H9 (cell line): ENCODE measurements around the gene RHOD. TPM values are rescaled to one million over a fixed set of nuclear protein-coding genes. Genes with fewer than 3 reads are reported as not detected.

Experiments
- DNase-seq: peaks from one replicate; pipeline ENCODE4 v3.0.0-alpha.2; 2017
- H2AFZ ChIP-seq: one replicate; pipeline ENCODE4 v1.6.1; 2013; ENCODE audit warnings: mild to moderate bottlenecking, low read length, control low read depth, moderate library complexity
- H2AK5ac ChIP-seq: 2 replicates; pipeline ENCODE4 v1.6.1; 2013; ENCODE audit warnings: low read length, control low read depth, mixed read lengths; ENCODE audit not compliant: insufficient read length
- H2BK120ac ChIP-seq: one replicate; pipeline ENCODE4 v1.6.1; 2013; ENCODE audit warnings: low read depth, mild to moderate bottlenecking, low read length, control low read depth, inconsistent platforms; ENCODE audit not compliant: poor library complexity, severe bottlenecking
- H2BK12ac ChIP-seq: 2 replicates; pipeline ENCODE4 v1.6.1; 2013; ENCODE audit warnings: low read length, control low read depth, mixed read lengths, low read depth; ENCODE audit not compliant: insufficient read length
- H2BK15ac ChIP-seq: 2 replicates; pipeline ENCODE4 v1.6.1; 2013; ENCODE audit warnings: low read depth, low read length, control low read depth
- H2BK20ac ChIP-seq: one replicate; pipeline ENCODE4 v1.6.1; 2013; ENCODE audit warnings: low read depth, mild to moderate bottlenecking, low read length, control low read depth, inconsistent platforms; ENCODE audit not compliant: poor library complexity, severe bottlenecking
- H2BK5ac ChIP-seq: 2 replicates; pipeline ENCODE4 v1.6.1; 2013; ENCODE audit warnings: low read length, control low read depth, mixed read lengths; ENCODE audit not compliant: insufficient read length
- H3K14ac ChIP-seq: 2 replicates; pipeline ENCODE4 v1.6.1; 2013; ENCODE audit warnings: low read length, control low read depth; ENCODE audit not compliant: insufficient read depth
- H3K18ac ChIP-seq: 2 replicates; pipeline ENCODE4 v1.6.1; 2013; ENCODE audit warnings: low read depth, mild to moderate bottlenecking, mixed read lengths, low read length, control low read depth; ENCODE audit not compliant: insufficient read length
- H3K23ac ChIP-seq: 2 replicates; pipeline ENCODE4 v1.6.1; 2013; ENCODE audit warnings: low read length, control low read depth, mixed read lengths, low read depth; ENCODE audit not compliant: insufficient read length
- H3K23me2 ChIP-seq: 2 replicates; pipeline ENCODE4 v1.6.1; 2013; ENCODE audit warnings: low read depth, mild to moderate bottlenecking, mixed read lengths, low read length, control low read depth; ENCODE audit not compliant: insufficient read length, poor library complexity, severe bottlenecking
- H3K27ac ChIP-seq: 2 replicates; pipeline ENCODE4 v1.5.1; 2013; ENCODE audit warnings: low read length, control low read depth, mixed read lengths, low read depth; ENCODE audit not compliant: insufficient read length
- H3K27me3 ChIP-seq: 2 replicates; pipeline ENCODE4 v1.6.1; 2013; ENCODE audit warnings: low read length, control low read depth, inconsistent platforms; ENCODE audit not compliant: insufficient read depth
- H3K4ac ChIP-seq: 2 replicates; pipeline ENCODE4 v1.6.1; 2013; ENCODE audit warnings: low read depth, mild to moderate bottlenecking, control low read depth, inconsistent platforms, low read length, moderate library complexity
- H3K4me1 ChIP-seq: 2 replicates; pipeline ENCODE4 v1.6.1; 2013; ENCODE audit warnings: low read length, control low read depth, inconsistent platforms; ENCODE audit not compliant: insufficient read depth
- H3K4me2 ChIP-seq: 2 replicates; pipeline ENCODE4 v1.6.1; 2013; ENCODE audit warnings: low read length, control low read depth, mixed read lengths; ENCODE audit not compliant: insufficient read length, insufficient read depth
- H3K56ac ChIP-seq: 2 replicates; pipeline ENCODE4 v1.6.1; 2013; ENCODE audit warnings: low read depth, mild to moderate bottlenecking, mixed read lengths, low read length, control low read depth; ENCODE audit not compliant: insufficient read length
- H3K79me1 ChIP-seq: 2 replicates; pipeline ENCODE4 v1.6.1; 2013; ENCODE audit warnings: low read depth, mild to moderate bottlenecking, moderate library complexity, low read length, control low read depth, inconsistent platforms; ENCODE audit not compliant: insufficient read depth, poor library complexity, severe bottlenecking
- H3K79me2 ChIP-seq: 2 replicates; pipeline ENCODE4 v1.6.1; 2013; ENCODE audit warnings: low read length, control low read depth, inconsistent platforms; ENCODE audit not compliant: insufficient read depth
- H3K9ac ChIP-seq: 2 replicates; pipeline ENCODE4 v1.6.1; 2013; ENCODE audit warnings: low read length, control low read depth, mixed read lengths; ENCODE audit not compliant: insufficient read length; ENCODE audit errors: extremely low read depth
- H3K9me3 ChIP-seq: one replicate; pipeline ENCODE4 v1.6.1; 2013; ENCODE audit warnings: low read depth, low read length, inconsistent platforms; ENCODE audit not compliant: control insufficient read depth
- H3T11ph ChIP-seq: one replicate; pipeline ENCODE4 v1.6.1; 2013; ENCODE audit warnings: mild to moderate bottlenecking, low read length, control low read depth, inconsistent platforms
- H4K20me1 ChIP-seq: one replicate; pipeline ENCODE4 v1.6.1; 2013; ENCODE audit not compliant: control insufficient read depth, insufficient read length, insufficient read depth
- H4K5ac ChIP-seq: 2 replicates; pipeline ENCODE4 v1.6.1; 2013; ENCODE audit warnings: low read depth, mild to moderate bottlenecking, mixed read lengths, low read length, control low read depth; ENCODE audit not compliant: insufficient read length
- H4K8ac ChIP-seq: replicated peaks from 2 replicates; pipeline ENCODE4 v1.6.1; 2013; ENCODE audit warnings: low read length, control low read depth, mixed read lengths, low read depth; ENCODE audit not compliant: insufficient read length
- H4K91ac ChIP-seq: 2 replicates; pipeline ENCODE4 v1.6.1; 2013; ENCODE audit warnings: low read depth, mild to moderate bottlenecking, moderate library complexity, mixed read lengths, low read length, control low read depth; ENCODE audit not compliant: insufficient read length
- H3K27ac Mint-ChIP-seq, 3 experiments: 2 replicates in 2 of 3; 3 replicates in 1 of 3; pipeline ENCODE4 v1.8.0; 2020 to 2021; ENCODE audit warnings: mixed read lengths in 3 of 3, mild to moderate bottlenecking in 1 of 3, moderate library complexity in 1 of 3
- H3K27me3 Mint-ChIP-seq: 2 replicates; pipeline ENCODE4 v1.8.0; 2021; ENCODE audit warnings: low read depth, mild to moderate bottlenecking, moderate library complexity, mixed read lengths
- H3K36me3 Mint-ChIP-seq, 3 experiments: 2 replicates in 2 of 3; 3 replicates in 1 of 3; pipeline ENCODE4 v1.8.0; 2020 to 2021; ENCODE audit warnings: low read depth in 3 of 3, mixed read lengths in 3 of 3; ENCODE audit not compliant: insufficient read depth in 1 of 3
- H3K4me1 Mint-ChIP-seq, 2 experiments: 2 replicates each; pipeline ENCODE4 v1.8.0; 2020; ENCODE audit warnings: mixed read lengths in 2 of 2
- H3K4me3 Mint-ChIP-seq, 2 experiments: 2 replicates in 1 of 2; 3 replicates in 1 of 2; pipeline ENCODE4 v1.8.0; 2020 to 2021; ENCODE audit warnings: mild to moderate bottlenecking in 2 of 2, mixed read lengths in 2 of 2, moderate library complexity in 1 of 2
- H3K9me3 Mint-ChIP-seq, 2 experiments: 2 replicates in 1 of 2; 3 replicates in 1 of 2; pipeline ENCODE4 v1.8.0; 2020; ENCODE audit warnings: mild to moderate bottlenecking in 2 of 2, mixed read lengths in 2 of 2, moderate library complexity in 1 of 2
- WGBS: extraction: QIAGEN DNeasy Blood & Tissue Kit; methylation state at CpG from one replicate; pipeline ENCODE4 v1.1.7; 2013; ENCODE audit warnings: missing lambda C conversion rate, low lambda C conversion rate, mixed read lengths; ENCODE audit not compliant: insufficient read length; ENCODE audit errors: extremely low coverage; 5-methylcytosine and 5-hydroxymethylcytosine counted together
- long read RNA-seq: library from polyadenylated mRNA; unstranded; transcript quantifications from one replicate; pipeline ENCODE4 v2.0.0, GENCODE V29; 2020
- total RNA-seq: library from RNA; stranded (reverse); gene quantifications from 2 replicates; pipeline ENCODE4 v1.2.1, GENCODE V29; 2021
- TF ChIP-seq, protein P1 (sequence below): fragments of 200-600 bp; sonication (generic); conservative IDR thresholded peaks from 3 replicates; pipeline ENCODE4 v1.8.0; 2021; ENCODE audit warnings: antibody characterized with exemption, mild to moderate bottlenecking

The RHOD gene, protein sequence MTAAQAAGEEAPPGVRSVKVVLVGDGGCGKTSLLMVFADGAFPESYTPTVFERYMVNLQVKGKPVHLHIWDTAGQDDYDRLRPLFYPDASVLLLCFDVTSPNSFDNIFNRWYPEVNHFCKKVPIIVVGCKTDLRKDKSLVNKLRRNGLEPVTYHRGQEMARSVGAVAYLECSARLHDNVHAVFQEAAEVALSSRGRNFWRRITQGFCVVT
- total RNA-seq: 14.8 and 15.7 TPM in 2 replicates
- long read RNA-seq, transcript RHOD-201 (5 exons, 1,129 nt): major isoform, 37 of 38 reads
- long read RNA-seq, partial matches to known transcripts: 0 of 38 reads
- long read RNA-seq, other reads (novel, unspliced or antisense): 1 of 38 reads

- H3T11ph ChIP-seq: no peak within 1 kb of the TSS
- no peak within 1 kb of the TSS for H3K18ac ChIP-seq
- H3K56ac ChIP-seq: no peak within 1 kb of the TSS
- no peak within 1 kb of the TSS for H2BK15ac ChIP-seq
- Mint-ChIP-seq H3K27ac (no peak within 1 kb of the TSS; a peak in 1 of 7 replicates), H3K27me3 (no peaks in the 10 kb centered on the region; the same call in none of the 2 replicates), H3K36me3 (no peaks in the 10 kb centered on the region), H3K4me1 (peaks cover 18 to 39% of the 10 kb centered on the region in 2 experiments), H3K9me3 (no peaks in the 10 kb centered on the region), H3K4me3 (peak within 1 kb of the TSS; percentile 73 to 80)
- peaks cover 3% of the 10 kb centered on the region for H4K20me1 ChIP-seq
- H3K14ac ChIP-seq: peak within 1 kb of the TSS; percentile 64; the same call in 1 of the 2 replicates
- no peak within 1 kb of the TSS for H2BK120ac ChIP-seq
- no peaks in the 10 kb centered on the region for H3K9me3 ChIP-seq
- no peak within 1 kb of the TSS for H2BK20ac ChIP-seq
- no peaks in the 10 kb centered on the region for H3K27me3 ChIP-seq
- no peak within 1 kb of the TSS for H2AK5ac ChIP-seq
- H2BK5ac ChIP-seq: no peak within 1 kb of the TSS
- TF ChIP-seq, protein P1, sequence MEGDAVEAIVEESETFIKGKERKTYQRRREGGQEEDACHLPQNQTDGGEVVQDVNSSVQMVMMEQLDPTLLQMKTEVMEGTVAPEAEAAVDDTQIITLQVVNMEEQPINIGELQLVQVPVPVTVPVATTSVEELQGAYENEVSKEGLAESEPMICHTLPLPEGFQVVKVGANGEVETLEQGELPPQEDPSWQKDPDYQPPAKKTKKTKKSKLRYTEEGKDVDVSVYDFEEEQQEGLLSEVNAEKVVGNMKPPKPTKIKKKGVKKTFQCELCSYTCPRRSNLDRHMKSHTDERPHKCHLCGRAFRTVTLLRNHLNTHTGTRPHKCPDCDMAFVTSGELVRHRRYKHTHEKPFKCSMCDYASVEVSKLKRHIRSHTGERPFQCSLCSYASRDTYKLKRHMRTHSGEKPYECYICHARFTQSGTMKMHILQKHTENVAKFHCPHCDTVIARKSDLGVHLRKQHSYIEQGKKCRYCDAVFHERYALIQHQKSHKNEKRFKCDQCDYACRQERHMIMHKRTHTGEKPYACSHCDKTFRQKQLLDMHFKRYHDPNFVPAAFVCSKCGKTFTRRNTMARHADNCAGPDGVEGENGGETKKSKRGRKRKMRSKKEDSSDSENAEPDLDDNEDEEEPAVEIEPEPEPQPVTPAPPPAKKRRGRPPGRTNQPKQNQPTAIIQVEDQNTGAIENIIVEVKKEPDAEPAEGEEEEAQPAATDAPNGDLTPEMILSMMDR: no peak
- H3K4me1 ChIP-seq: no peaks in the 10 kb centered on the region; the same call in 1 of the 2 replicates
- WGBS: no CpG with 5 or more reads among the region's 72 CpGs
- H3K4ac ChIP-seq: no peak within 1 kb of the TSS
- no peaks in the 10 kb centered on the region for H3K79me1 ChIP-seq
- H3K4me2 ChIP-seq: peak within 1 kb of the TSS; percentile 64
- H4K91ac ChIP-seq: no peak within 1 kb of the TSS
- no peak within 1 kb of the TSS for H3K9ac ChIP-seq
- H3K27ac ChIP-seq: no peak within 1 kb of the TSS
- peaks cover 4% of the 10 kb centered on the region for H3K23me2 ChIP-seq
- H4K5ac ChIP-seq: no peak within 1 kb of the TSS
- H2AFZ ChIP-seq: no peak within 1 kb of the TSS
- peak; percentile 71 for DNase-seq
- no peak within 1 kb of the TSS for H2BK12ac ChIP-seq
- H3K23ac ChIP-seq: no peak within 1 kb of the TSS
- H3K79me2 ChIP-seq: no peaks in the 10 kb centered on the region
- no peak within 1 kb of the TSS for H4K8ac ChIP-seq
Measured at GRCh38 chr11:67056267-67057204, at the start of gene RHOD. RHOD (plus strand) TSS chr11:67056847; CDS start chr11:67056903, 56 bp downstream.
